BE2C (cell line): ENCODE data around the gene GPRASP2.

Experiments
- DNase-seq: peaks from one replicate; pipeline ENCODE4 v3.0.0-alpha.2; 2020
- H3K27me3 ChIP-seq: fragments of 250-450 bp; sonication (Bioruptor Pico); 2 replicates; pipeline ENCODE4 v1.5.1; 2020; ENCODE audit warnings: mild to moderate bottlenecking
- H3K36me3 ChIP-seq: fragments of 250-450 bp; sonication (Bioruptor Pico); 2 replicates; pipeline ENCODE4 v1.5.1; 2020; ENCODE audit warnings: mild to moderate bottlenecking
- H3K4me1 ChIP-seq: fragments of 250-450 bp; sonication (Bioruptor Pico); 2 replicates; pipeline ENCODE4 v1.5.1; 2020
- H3K4me3 ChIP-seq: 2 replicates; pipeline ENCODE4 v1.5.1; 2011; ENCODE audit warnings: low read depth, low read length
- H3K9me3 ChIP-seq: fragments of 250-450 bp; sonication (Bioruptor Pico); 2 replicates; pipeline ENCODE4 v1.5.1; 2020
- CTCF ChIP-seq: IDR thresholded peaks from 2 replicates; pipeline ENCODE4 v1.5.1; 2012; ENCODE audit warnings: mild to moderate bottlenecking, low read depth, low read length

The GPRASP2 gene

GRCh38 chrX:102765809-102766208 is 53.6 kb downstream of the GPRASP2 start:
- DNase-seq, result no peak
- Histone ChIP-seq H3K4me3 (no peak overlapping the region), H3K9me3 (no peaks in the 10 kb centered on the region), H3K4me1 (no peaks in the 10 kb centered on the region), H3K36me3 (no peaks in the 10 kb centered on the region), H3K27me3 (no peaks in the 10 kb centered on the region)
- TF ChIP-seq CTCF, result no peak

- Histone ChIP-seq H3K36me3 (no peaks in the 10 kb centered on the region), H3K27me3 (no peaks in the 10 kb centered on the region), H3K4me3 (no peak overlapping the region), H3K4me1 (no peaks in the 10 kb centered on the region), H3K9me3 (no peaks in the 10 kb centered on the region)
- TF ChIP-seq CTCF, result no peak
- DNase-seq, result no peak
Observed at GRCh38 chrX:102767287-102767686, 55.0 kb downstream of the GPRASP2 start.
